Measurements from ENCODE around the gene SND1.

Gene SND1

DNA sequence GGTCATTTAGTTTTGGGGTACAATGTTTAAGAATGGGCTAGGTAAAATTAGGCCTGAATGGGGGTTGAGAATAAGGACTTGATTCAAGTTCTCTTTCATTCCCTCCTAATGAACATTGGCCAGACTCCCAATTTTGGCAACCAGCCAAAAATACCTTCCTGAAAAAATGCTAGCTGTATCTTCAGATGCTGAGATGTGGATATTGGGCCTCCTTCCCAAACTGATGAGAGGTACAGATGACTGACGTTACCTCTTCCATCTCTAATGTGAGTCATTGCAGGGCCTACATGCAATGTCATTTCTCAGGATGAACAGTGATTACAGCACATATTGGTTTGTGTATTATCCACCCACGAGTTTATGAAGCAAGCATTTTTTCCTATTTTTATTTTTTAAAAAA, 151.6 kb downstream of the SND1 start:
- no peak for DNase-seq (ENCODE audit: low spot score)

DNA sequence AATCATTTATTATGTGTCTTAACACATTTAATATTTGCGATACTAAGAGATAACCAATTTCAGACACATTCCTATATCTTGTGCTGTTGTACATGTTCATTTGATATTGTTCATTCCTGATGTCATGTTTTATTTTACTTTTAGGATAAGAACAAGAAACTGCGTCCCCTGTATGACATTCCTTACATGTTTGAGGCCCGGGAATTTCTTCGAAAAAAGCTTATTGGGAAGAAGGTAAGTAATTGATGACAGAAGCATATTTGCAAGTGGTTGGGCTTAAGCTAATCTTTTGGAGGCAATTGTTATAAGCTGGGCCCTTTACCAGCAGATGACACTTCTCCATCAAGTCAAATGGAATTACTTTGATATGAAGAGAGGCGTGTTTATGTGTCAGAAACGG, 155.3 kb downstream of the SND1 start:
- no peak for DNase-seq (ENCODE audit: low spot score)

DNA sequence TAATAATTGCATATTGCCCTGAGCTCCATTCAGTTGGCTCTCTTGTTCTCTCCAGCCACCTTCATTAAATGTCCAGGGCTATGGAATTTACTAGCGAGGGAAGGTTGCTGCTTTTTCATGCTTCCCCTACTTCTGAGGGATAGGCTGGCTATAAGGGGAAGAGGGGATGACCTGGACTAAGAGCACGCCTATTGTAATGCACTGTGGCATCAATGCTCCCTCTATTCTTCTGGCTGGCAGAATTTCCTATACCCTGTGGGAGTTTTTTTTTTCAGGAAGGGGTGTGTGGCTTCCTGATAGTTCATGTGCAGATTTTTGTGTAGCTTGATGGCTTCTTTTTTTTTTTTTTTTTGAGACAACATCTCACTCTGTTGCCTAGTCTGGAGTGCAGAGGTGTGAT, 155.8 kb downstream of the SND1 start:
- no peak for DNase-seq (ENCODE audit: low spot score)

DNA sequence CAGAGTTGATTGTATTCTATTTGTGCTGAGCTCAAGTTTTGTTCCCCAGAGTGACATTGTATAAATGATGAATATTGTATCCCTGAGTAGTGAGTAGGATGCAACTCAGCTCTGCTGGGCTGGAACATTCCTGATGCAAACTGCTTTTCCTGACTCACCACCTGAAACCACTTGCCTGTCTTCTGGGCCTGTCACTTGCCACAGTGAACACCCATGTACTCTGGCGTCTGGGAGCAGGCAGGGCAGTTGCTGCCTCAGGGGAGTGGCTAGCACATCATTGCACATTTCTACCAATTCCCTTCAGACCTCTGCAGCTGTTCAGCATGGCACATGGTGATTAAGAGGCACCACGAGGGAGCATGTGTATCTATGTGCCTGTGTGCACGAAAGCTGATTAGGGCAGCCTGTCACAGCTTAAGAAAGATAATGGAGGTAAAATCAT, 157.3 kb downstream of the SND1 start:
- DNase-seq (ENCODE audit: low spot score), result no peak

DNA sequence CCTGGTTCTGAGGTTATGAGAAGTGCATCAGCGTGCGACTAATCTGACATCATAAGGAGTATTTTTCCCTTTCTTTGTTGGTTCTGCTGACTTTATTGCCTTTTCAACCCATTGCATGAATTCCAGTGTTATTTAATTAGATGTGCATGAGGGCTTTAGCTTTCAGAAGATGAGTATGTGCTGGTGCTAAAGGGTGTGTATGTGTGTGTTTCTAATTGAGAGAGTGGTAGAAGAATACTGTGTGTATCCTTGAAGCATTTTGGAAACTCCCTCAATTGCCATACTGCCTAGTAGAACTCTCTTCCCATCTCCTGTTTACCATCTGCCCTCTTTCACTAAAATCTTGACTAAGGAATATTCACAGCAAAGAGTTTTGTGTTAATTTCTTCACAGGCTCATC, 158.1 kb downstream of the SND1 start:
- no peak for DNase-seq (ENCODE audit: low spot score)

DNA sequence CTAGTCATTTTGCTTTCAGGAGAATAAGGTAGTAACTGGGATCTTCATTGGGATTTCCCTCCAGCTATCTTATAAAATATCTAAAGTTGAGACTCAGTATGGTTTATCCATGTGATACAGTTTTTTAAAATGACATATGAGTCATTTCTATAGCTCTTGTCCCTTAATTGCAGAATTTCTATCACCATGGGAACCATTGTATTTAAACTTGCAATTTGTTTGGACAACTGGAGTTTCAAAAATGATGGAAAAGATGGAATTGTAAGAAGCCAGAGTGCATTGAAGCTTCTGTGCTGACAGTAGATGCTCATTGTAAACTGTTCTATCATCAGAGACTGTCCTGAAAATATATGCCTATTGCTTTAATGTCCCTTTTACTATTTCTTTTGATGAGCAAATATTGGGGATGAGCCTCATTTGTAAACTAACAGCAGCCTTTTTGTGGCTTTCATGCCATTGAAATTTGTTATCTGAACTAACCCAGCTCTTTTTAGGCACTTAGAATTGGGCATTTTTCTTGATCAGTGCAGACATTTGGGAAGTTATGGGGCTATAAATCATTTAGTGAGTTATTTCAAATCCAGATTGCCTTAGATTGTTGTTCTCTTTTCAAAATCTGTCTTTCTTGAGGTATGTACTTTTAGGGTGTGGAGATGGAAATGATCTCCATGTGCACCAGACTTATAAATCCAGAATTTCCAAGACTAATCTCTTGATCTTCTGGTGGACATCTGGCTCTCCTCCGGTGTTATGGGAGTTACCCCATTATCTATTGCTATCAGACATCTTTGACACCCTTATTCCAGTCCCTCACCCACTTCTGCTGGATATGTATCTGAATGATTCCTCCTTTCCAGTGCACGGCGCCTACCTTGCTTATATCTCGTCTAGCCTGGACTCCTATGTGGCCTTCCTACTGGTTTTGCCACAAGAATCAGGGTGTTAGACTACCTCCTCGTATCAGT, 159.0 kb downstream of the SND1 start:
- DNase-seq (ENCODE audit: low spot score), result no peak

DNA sequence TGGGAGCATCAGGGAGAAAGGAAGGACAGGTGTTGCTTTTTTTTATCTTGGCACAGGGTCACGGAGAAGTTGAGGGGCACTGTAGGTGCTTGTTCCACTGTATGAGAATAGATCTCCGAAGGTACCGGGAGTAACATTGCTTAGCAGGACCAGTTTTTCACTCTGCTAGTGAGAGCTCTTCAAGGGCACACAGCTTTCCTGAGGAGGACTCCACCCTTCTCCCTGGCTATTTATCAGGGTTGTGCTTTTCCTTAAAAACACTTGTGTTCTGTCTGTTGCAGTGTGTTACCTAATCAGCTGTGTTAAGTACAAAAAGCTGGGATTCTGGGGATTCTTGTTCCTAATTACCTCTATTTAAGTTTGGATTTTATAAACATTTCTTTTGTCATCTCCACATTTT, 160.5 kb downstream of the SND1 start:
- no peak for DNase-seq (ENCODE audit: low spot score)

DNA sequence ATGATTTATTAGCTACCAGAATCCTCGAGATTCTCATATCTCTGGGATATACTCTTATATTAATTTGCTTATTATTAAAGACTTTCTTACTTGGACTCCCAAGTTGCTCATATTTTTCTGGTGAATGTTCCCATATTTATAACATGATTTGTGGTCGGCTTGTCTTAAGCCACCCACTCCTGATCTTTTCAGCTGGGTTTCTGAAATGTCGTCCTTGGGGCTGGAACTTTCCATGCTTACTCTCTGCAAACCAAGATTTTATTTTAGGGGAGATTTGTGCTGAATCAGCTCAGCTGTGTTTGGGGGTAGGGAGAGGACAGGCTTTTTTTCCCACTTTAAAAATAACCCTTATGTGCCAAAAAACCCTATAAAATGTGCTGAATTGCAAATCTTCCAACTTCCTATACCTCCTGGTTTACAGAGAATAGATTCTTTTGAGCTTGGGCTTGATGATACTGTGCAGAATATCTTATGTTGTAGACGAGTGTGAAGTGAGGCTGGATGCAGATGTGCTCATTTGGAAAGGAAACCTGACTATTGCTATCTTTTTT, 162.1 kb downstream of the SND1 start:
- no peak for DNase-seq (ENCODE audit: low spot score)

DNA sequence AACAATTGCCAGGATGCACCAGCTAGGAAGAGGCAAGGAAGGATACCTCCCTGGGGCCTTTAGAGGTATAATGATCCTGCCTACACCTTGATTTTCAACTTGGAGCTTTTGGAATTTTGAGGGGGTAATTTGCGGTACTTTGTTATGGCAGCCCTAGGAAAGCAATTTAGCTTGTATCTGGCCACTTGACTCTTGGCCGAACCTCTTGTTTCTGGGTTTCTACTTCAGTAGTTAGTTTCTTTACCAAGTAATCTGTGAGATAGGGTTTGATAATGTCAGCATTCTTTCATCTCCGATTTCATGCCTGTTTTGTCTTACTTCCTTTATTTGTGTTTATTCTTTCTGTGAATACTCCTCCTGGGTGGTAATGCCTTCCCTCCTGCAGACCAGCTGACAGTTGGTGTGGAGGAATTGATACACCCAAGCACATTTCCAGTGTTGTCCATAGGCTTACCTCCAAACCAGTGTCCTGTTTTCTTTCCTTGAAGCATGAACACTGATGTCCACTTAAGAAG, 163.7 kb downstream of the SND1 start:
- no peak for DNase-seq (ENCODE audit: low spot score)

DNA sequence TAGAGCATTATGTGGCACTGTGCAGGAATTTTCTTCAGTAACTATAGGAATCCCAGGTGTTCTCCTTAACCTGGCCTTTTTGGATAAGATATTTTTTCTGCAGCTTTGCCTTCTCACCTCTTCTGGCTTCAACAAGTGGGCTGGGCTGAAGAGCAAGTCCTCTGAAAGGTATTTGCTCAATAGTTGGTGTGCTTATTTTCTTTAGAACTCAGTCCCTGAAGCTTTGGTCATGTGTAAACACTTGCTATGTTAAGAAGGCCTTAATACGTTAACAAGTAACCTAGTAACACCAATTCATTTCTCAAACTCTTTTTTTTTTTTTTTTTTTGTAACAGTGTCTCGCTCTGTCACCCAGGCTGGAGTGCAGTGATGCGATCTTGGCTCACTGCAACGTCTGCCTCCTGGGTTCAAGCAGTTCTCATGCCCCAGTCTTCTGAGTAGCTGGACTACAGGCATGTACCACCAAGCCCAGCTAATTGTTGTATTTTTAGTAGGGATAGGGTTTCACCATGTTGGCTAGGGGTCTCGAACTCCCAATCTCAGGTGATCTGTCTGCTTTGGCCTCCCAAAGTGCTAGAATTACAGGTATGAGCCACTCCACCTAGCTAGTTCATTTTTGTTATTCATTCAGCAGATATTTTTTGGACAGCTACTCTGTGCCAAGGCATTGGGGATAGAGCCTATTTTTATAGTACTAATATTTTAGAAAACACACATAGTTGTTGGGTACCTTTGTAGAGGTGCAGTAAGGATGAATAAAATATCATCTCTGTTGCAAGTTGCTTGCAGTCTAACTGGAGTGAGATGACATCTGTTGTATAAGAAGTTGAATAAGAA, 164.6 kb downstream of the SND1 start:
- no peak for DNase-seq (ENCODE audit: low spot score)

DNA sequence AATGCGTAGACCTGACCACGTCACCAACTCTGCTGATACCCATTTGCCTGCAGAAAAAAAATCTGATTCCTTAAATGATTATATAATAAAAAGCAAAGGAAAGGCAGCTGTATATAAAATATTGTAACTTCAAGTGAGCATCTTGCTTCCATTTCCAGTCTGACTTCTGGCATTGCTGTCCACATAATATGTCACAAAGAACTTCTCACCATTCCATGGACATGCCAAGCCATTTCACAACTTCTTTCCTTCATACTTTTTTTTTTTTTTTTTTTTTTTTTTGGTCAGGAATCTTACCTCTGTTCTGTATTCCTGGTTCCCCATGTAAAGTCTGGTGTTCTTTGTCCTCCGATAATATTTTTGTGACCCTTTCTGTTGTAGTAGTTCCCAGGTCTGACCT, 165.5 kb downstream of the SND1 start:
- no peak for DNase-seq (ENCODE audit: low spot score)

DNA sequence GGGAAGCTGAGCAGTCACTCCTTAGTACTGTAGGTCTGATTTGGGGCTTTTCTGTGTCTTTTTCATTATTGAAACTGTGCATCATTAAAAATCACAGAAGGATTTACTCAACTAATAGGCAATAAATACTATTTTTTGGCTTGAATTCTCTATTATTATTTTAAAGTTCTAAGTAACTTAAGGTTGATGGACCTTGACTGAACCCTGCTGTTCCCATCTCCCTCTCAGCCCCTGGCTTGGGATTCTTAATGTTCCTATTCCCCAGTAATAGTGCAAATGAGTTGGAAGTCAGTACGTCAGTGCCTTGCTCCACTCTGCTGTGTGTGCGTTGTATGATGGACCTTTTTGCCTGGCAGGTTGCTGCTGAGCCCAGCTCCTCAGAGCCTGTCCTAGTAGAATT, 166.3 kb downstream of the SND1 start:
- no peak for DNase-seq (ENCODE audit: low spot score)

DNA sequence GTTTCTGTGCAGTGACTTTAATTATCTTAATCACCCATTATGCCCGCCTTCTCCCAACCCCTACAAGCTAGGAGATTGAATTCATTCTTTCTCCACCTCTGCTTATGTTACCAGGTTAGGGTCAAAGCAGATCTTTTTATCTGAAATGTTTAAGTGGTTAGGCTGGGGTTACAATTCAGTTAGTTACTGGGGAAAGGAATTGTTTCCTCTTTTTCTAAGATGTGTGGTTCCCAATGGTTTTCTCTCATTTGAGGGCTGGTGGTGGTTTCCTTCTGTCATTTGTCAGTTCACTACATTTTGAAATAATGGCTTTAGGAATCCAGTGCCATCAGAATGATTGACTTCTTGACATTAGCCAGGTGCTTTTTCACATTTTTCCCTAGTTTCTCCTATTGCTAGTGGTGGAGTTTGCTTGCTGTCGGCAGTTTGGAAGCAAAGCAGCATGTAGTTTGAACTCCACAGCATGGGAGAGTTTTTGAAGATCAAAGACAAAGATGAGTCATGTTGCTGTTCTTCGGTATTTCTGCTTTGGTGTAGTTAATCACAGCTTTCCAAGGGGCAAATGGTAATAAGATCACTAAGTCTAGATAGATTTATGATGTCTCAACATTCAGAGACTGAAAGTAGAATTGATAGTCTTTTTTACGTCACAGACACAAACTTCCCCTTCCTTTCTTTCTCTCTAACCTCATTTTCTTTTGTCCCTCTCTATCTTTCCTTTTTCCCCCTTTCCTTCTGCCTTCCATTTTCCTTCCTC, 168.2 kb downstream of the SND1 start:
- DNase-seq (ENCODE audit: low spot score), result no peak

DNA sequence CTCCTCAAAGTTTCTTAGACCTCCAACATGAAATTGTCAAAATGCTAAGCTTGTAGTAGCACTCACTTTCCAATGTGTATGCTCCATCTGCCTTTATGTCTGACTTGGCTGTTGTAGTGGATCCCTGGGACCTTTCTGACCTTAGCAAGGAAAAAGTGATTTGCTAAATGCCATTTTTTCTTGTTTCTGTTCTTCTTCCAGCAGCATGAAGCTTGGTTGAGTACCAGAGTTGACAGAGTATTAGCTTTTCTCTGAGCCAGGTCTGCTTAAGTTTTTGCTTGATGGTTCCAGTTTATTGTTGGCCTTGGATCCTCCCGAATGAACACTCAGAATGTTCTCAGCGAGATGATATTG, 168.7 kb downstream of the SND1 start:
- no peak for DNase-seq (ENCODE audit: low spot score)

DNA sequence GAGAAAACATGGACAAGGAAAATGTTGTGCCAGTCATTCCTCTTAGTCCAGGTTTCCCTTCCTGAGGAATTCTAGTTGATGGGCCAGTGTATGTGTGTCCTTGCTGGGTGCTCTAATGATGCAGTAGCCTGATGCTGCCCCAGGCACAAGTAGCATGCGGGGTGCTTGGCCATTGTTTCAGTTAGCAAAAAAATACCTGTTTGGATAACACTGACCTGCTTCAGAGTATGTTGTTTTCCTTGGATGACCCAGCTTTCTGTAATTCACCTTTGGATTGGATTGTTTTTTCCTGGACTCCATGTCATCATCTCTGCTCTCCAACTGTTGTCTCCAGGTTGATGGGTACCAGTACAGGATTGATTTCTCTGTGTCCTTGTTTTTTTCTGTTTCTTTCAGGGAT, 169.2 kb downstream of the SND1 start:
- DNase-seq (ENCODE audit: low spot score), result no peak

DNA sequence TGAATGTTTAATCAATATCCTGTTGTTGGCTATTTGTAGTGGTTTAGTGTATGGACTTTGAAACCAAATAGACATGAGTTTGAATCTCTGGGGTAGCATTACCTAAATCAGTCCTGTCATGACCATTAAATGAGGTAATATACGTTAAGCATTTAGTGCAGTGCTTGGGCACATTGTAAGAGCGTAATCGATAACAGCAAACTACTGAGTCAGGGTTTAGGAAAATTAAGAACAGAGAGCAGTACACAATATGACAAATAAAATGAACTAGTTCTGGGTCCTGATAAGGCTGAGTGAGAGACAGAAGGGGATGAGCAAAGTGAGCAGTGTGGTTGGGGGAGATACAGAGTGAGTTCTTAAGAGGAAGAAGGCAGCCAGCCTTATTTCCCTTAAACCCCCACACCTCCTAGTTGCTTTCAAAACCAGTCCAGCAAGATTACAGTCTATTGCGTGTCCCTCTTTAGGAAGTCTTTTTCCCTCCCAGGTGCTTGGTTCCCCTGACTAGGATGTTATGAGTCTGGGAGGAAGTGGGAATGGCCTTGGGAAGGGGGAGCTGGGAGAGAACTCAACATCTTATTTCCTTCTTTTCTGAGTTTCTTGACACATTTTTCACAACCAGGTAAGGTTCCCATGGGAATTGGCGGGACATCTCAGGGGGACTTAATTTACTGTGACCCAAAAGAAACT, 171.0 kb downstream of the SND1 start:
- no peak for DNase-seq (ENCODE audit: low spot score)

DNA sequence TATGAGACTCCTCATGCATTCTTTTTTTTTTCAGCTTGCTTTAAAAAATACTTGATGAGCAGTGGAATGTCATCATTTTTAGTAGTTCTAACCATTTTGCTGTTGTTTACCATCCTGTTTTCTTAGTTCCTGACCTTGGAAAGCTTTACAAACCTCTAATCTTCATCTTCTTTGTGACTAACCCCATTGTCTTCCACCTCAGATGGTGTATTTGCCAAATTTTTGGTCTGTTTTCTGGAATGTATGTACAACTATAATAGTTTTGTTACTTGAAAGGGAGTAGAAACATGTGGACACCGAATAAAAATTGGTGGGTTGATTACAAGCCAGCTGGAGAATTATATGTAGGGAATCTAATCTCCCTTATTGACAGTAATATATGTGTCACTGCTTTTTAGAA, 172.7 kb downstream of the SND1 start:
- no peak for DNase-seq (ENCODE audit: low spot score)

DNA sequence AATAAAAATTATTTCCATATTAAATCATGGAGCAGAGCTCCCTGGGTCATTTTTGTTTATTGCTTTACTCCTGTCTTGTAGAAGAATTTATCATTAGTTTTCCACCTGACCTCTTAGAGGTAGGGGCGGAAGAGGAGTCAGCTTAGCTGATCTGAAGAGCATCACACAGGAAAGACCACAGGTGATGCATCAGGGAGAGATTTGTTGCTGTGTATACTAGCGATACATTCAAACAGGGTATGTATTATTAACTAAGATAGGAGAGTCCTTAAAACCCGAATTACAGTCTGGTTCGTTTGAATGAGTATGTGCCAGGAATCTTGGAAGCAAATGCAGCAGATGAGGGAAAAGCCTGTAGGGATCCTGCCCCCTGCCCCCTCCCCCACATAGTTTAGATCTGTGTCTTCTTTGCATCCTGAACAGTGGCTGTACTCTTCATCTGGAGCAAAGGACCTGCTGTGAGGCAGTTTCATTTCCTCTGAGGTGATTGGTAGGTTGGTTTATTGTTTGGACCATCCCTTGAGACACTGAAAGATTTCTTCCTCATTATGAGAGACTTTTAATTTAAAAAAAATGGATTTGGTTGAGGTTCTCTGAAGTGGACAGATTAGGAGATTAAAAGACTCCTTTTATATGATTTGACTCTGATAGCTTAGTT, 177.0 kb downstream of the SND1 start:
- no peak for DNase-seq (ENCODE audit: low spot score)

DNA sequence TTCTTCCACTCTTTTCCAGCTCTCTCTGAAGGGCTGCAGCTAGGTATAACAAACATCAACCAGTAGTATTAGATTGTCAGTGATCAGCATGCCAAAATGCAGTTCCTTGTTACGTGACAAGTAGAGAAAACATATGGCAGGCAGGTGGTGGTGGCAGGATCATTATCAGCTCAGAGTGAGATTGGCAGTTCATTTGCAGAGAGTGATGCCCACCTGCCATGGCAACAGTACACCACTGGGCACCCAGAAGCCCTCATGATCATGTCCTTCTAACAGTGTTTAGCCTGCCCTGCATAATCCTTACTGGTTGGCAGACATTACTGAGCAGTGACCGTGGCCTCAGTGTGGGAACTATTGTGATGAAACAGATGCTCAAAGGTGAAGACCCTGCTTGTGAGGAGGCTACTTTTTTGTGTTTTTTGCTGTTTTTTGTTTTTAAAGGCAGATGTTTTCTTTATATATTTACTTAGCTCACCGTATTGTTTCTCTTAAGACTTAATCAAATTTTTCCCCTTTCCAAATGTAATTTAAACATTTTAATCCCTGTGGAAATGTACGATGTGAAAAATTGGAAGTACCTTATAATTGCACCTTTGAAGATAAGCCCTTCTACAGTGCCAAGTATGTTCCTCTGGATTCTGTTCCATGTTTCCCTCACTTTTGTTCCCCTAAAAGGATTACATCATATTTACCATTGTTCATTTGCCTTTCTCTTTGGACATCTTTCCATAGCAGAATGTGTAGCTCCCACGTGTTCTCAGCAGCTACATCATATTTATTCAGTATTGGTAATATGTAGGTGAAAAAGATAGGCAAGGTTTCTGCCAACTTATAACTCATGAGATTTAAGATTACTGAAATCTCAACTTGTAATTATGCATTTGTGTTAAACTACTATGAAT, 179.6 kb downstream of the SND1 start:
- no peak for DNase-seq (ENCODE audit: low spot score)

DNA sequence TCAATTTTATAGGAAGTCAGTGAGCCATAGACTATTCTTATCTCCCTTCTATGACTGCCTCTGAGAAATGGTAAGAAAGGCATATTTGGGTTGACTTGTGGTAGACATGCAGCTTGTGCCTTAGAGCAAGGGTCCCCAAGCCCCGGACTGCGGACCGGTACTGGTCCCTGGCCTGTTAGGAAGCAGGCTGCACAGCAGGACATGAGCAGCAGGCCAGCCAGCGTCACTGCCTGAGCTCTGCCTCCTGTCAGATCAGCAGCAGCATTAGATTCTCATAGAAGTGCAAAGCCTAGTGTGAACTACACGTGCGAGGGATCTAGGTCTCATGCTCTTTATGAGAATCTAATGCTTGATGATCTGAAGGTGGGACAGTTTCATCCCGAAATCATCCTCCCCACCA, 180.6 kb downstream of the SND1 start:
- DNase-seq (ENCODE audit: low spot score), result no peak

Measured in globus pallidus (tissue), 1 donor.